Measurements from ENCODE around the gene RSBN1L. TPM values are rescaled to one million over a fixed set of nuclear protein-coding genes. Genes with fewer than 3 reads are reported as not detected.

RSBN1L gene
- polyA plus RNA-seq, 1 donor (not counting 4 experiments of a cell fraction or from before 2014, with no cell fraction given), result 9.6 TPM

GRCh38 chr7:77831953-77832352, 135.7 kb downstream of the RSBN1L start:
- no peak overlapping the region for H3K27ac ChIP-seq (ENCODE audit: control insufficient read depth, insufficient read depth, low read length)

More at GRCh38 chr7:77831953-77832352, 135.7 kb downstream of the RSBN1L start:
- DNase-seq (ENCODE audit: low read depth, low spot score) (no peak), FAIRE-seq (no peak)
- Histone ChIP-seq H3K9me1 (ENCODE audit: control insufficient read depth, extremely low read depth, insufficient read depth, low read length) (no peaks in the 10 kb centered on the region), H3K36me3 (ENCODE audit: control insufficient read depth in 2 of 2, extremely low read depth in 1 of 2, insufficient read depth in 2 of 2, low read length in 2 of 2) (no peaks in the 10 kb centered on the region), H3K4me1 (ENCODE audit: control insufficient read depth, extremely low read depth, insufficient read depth, low read length) (peaks cover 18% of the 10 kb centered on the region), H2AFZ (ENCODE audit: control insufficient read depth, low read length) (no peak overlapping the region), H3K27me3 (ENCODE audit: control insufficient read depth, extremely low read depth, insufficient read depth, low read length) (no peaks in the 10 kb centered on the region), H3K9ac (ENCODE audit: control insufficient read depth, extremely low read depth, insufficient read depth, low read length) (no peak overlapping the region), H3K4me2 (ENCODE audit: control insufficient read depth, extremely low read depth, insufficient read depth, low read depth, low read length) (no peak overlapping the region), H4K20me1 (ENCODE audit: control insufficient read depth, extremely low read depth, insufficient read depth, low read length) (no peaks in the 10 kb centered on the region), H3K9me3 (ENCODE audit: control insufficient read depth, low read depth, low read length) (no peaks in the 10 kb centered on the region), H3K79me2 (ENCODE audit: control insufficient read depth, insufficient read depth, low read length) (peaks cover 4% of the 10 kb centered on the region), H3K4me3 (ENCODE audit: control insufficient read depth in 2 of 3, extremely low read depth in 1 of 3, insufficient read depth in 2 of 3, low read depth in 1 of 3, low read length in 3 of 3) (no peak overlapping the region)
- dilution Hi-C loops (cut with MboI; ENCODE audit: extremely low pct_ligation_motif_present, low sequenced_read_pairs), result no loop called here
- no peak for TF ChIP-seq CTCF (optimal IDR thresholded peaks at IDR 0.05 in 1 of 3, IDR thresholded peaks at IDR 0.05 in 1 of 3, conservative IDR thresholded peaks at IDR 0.05 in 1 of 3; ENCODE audit: extremely low read depth in 1 of 3, insufficient read depth in 2 of 3, low read length in 3 of 3)
- no peak for TF ChIP-seq EZH2 (IDR thresholded peaks at IDR 0.05; ENCODE audit: low read length)

Other genes starting within 250 kb of the RSBN1L start
- 46.9 to 61.1 TPM (median 53.1 TPM) in 3 replicates for gene PTPN12, start 159.2 kb upstream of the RSBN1L start, polyA plus RNA-seq
- 18.6 to 27.5 TPM (median 21.3 TPM) in 3 replicates for gene TMEM60, start 102.0 kb downstream of the RSBN1L start, polyA plus RNA-seq
- gene PHTF2, start 102.3 kb downstream of the RSBN1L start, polyA plus RNA-seq, result 13.6 to 24.1 TPM (median 16.4 TPM) in 3 replicates

Data from keratinocyte (primary cell).